Stimulated activated CD8-positive, alpha-beta memory T cell treated with anti-CD3 and anti-CD28 coated beads, Interleukin-7, amount 100 ng/mL, for 48 hours (primary cell): ENCODE data around the gene CYSLTR2.

ENCODE experiments used
- DNase-seq, 2 donors: peaks; one replicate each; pipeline ENCODE4 v3.0.0-alpha.2; 2020; ENCODE audit warnings: low read depth in 1 of 2; ENCODE audit errors: extremely low read depth in 1 of 2

Gene CYSLTR2

GRCh38 chr13:48653472-48653939 is at the start of gene CYSLTR2:
CYSLTR2 (plus strand) TSS chr13:48653929; CDS start chr13:48706818, 52,889 bp downstream.
- no peak for DNase-seq

- no peak for DNase-seq
These were observed 38.7 kb upstream of the CYSLTR2 start for GRCh38 chr13:48615049-48615448.

DNA sequence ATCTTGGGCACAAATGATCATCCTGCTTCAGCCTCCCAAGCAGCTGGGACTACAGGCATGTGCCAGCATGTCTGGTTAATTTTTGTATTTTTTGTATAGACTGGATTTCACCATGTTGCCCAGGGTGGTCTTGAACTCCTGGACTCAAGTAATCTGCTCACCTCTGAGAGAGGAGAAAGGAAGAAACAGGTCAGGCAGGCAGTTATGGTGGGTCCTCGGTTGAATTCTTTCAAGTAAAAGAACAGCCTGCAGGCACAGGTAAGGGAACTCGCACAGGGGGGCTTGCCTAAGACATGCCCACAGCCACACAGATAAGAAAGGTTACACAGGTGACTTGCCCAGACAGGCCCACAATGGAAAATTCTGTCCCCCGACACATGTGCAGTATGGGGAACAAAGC is 34.8 kb upstream of the CYSLTR2 start:
- DNase-seq: no peak

- no peak for DNase-seq
These were observed 32.7 kb upstream of the CYSLTR2 start for GRCh38 chr13:48621056-48621455.

DNA sequence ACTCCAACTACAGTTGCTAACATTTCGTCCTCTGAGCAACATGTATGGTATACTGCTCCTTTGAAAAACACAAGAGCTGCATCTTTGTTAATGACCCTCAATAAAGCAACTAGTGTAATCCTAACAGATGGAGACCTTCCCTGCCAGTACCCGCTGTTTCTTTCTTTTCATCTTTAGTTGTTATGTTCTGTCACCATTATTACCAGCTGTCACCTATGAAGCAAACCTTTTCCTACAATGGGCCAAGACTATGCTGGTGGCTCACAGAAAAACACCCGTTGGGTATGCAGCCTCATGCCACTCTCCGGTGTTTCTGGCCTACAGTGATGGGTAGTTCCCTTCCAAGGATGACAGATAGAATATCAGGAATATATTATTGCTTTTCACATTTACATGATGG is 29.7 kb upstream of the CYSLTR2 start:
- DNase-seq: no peak

- no peak for DNase-seq
These were observed 28.9 kb upstream of the CYSLTR2 start for GRCh38 chr13:48624858-48625257.

DNA sequence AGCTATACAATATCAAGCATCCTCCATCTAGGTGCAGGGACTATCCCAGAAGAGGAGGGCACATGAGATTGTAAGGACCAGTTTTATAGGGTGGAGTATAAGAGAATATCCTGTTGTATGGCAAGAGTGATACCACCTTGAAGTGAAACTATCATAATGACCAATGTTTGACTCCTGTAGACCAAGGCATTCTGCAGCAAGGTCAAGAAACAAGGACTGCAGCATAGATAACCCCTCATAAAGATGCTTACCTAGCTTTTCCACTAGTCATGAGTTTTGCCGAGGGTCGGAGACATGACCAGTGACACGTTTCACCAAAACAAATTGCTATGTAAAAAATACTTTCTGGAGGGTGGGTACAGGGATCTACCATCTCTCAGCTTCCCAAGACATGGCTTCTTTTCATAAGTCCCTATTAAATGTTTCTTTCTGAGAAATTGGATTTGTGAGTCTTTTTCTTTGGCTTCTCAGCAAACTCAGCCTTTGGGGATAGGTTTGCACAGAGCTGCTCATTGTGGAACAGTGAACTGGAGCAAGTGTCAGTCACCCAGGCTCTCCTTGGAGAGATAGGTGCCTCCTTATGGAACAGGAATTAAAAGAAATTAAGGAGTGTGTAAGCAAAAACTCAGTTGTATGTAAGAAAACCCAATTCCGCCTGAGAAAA is 28.2 kb upstream of the CYSLTR2 start:
- DNase-seq: no peak

DNA sequence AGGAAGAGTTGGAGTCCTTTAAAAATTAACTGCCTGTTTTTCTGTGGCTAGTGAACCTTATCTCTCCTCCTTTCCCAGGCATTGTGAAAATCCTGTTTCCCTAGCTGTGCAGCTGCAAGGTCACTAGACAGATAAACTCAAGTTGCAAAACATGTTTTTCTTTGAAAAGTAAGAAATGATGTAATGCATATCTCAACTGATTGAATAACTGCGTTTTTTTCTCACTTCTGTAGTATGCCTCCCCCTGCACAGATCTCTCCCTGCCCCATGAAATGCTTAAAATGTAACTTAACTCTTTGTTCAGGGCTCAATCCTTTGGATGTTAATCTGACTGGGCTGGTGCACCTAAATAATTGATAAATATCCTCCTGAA is 27.7 kb upstream of the CYSLTR2 start:
- DNase-seq: no peak

GRCh38 chr13:48626726-48627451 is 26.8 kb upstream of the CYSLTR2 start:
- DNase-seq: no peak

DNA sequence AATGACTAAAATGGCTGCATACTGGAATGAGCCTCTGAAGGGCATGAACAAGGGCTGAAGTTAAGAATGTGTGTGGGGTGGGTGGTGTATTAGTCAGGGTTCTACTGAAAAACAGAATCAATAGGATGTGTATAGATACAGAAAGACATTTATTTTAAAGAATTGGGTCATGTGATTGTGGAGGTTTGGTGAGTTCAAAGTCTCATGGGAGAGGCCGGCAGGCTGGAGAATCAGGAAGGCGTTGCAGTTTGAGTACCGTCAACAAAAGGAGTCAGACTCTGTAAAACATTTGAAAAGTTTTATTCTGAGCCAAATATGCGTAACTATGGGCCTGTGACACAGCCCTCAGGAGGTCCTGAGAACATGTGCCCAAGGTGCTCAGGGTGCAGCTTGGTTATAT is 24.5 kb upstream of the CYSLTR2 start:
- DNase-seq: no peak

DNA sequence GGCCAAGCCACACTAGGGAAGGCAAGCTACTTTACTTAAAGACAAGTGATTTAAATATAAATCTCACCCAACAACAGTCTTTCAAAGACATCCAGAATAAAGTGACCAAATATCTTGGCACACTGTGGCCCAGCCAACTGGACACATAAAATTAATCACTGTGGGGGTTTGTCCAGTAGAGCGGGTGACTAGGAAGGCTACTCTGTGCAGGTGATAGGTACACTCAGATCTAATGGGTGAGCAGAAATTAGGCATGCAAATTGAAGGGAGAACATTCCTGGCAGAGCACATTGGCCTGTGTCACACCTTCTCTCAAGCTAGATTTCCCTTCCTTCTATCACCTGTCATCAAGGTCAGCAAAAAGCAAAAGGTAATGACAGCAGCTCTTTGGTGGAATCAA is 23.4 kb upstream of the CYSLTR2 start:
- no peak for DNase-seq

- DNase-seq: no peak
These were observed 23.0 kb upstream of the CYSLTR2 start for GRCh38 chr13:48630773-48631172.

DNA sequence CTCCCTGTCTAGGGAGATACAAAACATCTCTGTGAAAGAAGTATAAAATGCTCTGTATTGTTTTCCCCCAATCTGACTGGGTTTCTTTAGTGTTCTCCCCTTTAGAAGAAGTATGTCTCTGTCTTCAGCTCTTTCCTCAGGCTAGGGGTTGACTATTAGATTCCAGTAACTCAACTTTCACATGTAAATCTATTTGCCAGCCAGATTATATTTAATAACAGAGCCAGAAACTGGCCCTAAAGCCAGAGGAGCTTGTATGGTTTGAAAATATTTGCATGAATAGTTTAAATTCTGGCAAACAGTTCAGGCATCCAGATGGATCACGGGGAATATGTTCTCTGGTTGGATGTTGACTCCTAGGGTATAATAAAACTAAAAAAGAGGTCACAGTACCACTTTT is 22.3 kb upstream of the CYSLTR2 start:
- no peak for DNase-seq

GRCh38 chr13:48633700-48634099 is 20.0 kb upstream of the CYSLTR2 start:
- no peak for DNase-seq

DNA sequence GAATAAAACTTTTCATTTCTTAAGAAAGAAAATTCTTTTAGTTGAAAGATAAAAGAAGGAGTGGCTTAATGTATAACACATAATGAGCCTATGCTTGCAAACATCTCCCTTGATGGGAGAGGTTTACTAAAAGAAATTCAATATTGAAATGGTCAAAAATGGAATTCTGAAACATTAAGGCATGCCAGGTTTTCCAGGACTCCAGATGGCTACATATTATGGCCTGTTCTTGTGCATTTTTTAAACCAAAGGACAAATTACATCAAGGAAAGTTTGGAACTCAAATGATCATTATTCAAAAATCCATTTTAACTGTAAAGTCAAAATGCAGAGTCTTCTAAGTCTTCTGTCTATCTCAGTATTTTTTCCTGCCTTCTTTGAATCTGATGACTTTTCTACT is 19.1 kb upstream of the CYSLTR2 start:
- no peak for DNase-seq

- no peak for DNase-seq
These were observed 18.3 kb upstream of the CYSLTR2 start for GRCh38 chr13:48635478-48635877.

DNA sequence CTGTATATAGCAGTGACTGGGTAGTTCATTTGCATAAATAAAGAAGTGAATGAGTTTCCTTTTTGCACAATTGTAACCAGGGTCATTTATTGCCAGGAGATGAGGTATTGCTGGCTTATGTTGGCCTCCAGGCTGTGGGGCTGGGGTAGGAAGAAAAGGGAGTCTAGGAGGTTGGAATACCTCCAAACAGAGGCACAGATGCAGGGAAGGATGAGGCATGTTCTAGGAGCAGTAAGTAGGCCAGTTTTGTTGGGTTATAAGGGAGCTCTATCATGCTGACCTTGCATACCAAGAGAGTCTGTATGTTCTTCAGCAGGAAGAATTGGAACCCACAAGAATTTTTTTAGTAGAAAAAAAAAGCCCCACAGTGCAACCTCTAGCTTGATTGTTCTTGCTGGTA is 17.2 kb upstream of the CYSLTR2 start:
- DNase-seq: no peak

GRCh38 chr13:48637601-48638000 is 16.1 kb upstream of the CYSLTR2 start:
- no peak for DNase-seq

DNA sequence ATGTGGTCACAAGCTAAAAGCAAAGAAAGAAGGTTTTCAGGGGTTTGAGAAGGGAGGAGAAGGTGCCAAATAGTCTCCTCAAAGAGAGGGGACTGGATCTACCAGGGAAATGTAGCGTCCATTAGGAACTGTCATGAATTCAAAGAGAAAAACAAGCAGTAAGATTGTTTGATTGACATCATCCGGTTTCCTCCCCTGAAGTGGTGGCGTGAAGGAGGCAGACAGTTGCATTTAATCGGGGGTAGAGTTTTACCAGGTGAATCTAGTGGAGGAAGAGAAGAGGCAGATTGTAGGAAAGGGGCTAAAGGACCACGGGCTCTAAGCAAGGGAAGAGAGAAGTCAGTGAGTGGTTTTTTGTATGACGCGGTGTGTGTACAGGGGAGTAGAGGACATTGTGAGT is 13.0 kb upstream of the CYSLTR2 start:
- DNase-seq: no peak

GRCh38 chr13:48641404-48641803 is 12.3 kb upstream of the CYSLTR2 start:
- no peak for DNase-seq

GRCh38 chr13:48642061-48642460 is 11.7 kb upstream of the CYSLTR2 start:
- DNase-seq: no peak

GRCh38 chr13:48643159-48643558 is 10.6 kb upstream of the CYSLTR2 start:
- no peak for DNase-seq

- no peak for DNase-seq
These were observed 9.6 kb upstream of the CYSLTR2 start for GRCh38 chr13:48644141-48644540.
